WTC11 (cell line): ENCODE results near the gene CDIPT. TPM values are rescaled to one million over a fixed set of nuclear protein-coding genes. Genes with fewer than 3 reads are reported as not detected.

Experiments
- ATAC-seq: fragments of 200-7000 bp; cut with Tn5 transposase; 2 replicates; pipeline ENCODE4 v1.10.0; 2021; ENCODE audit warnings: mild to moderate bottlenecking, moderate library complexity
- CTCF ChIA-PET: fragments of 300-600 bp; sonication (Branson Sonifier 250); formaldehyde crosslinking; loops from one replicate; lab custom pipeline; 2021; ENCODE audit warnings: antibody characterized with exemption; lab: Charles Lee
- POLR2A ChIA-PET: fragments of 350-600 bp; sonication (Branson Sonifier 250); formaldehyde crosslinking; loops from one replicate; lab custom pipeline; 2021; ENCODE audit warnings: antibody characterized with exemption; lab: Charles Lee
- DNase-seq: peaks from one replicate; pipeline ENCODE4 v3.0.0; 2021; ENCODE audit warnings: low spot score
- H3K27ac Mint-ChIP-seq: 2 replicates; pipeline ENCODE4 v1.8.0; 2021; ENCODE audit warnings: mixed read lengths
- H3K27me3 Mint-ChIP-seq: 2 replicates; pipeline ENCODE4 v1.8.0; 2021; ENCODE audit warnings: low read depth, mild to moderate bottlenecking, moderate library complexity, mixed read lengths
- H3K36me3 Mint-ChIP-seq: 2 replicates; pipeline ENCODE4 v1.8.0; 2021; ENCODE audit warnings: mixed read lengths
- H3K4me1 Mint-ChIP-seq: 2 replicates; pipeline ENCODE4 v1.8.0; 2022; ENCODE audit warnings: mixed read lengths
- H3K4me3 Mint-ChIP-seq: 2 replicates; pipeline ENCODE4 v1.8.0; 2021; ENCODE audit warnings: mild to moderate bottlenecking, moderate library complexity, mixed read lengths
- H3K9me3 Mint-ChIP-seq: 2 replicates; pipeline ENCODE4 v1.8.0; 2021; ENCODE audit warnings: mixed read lengths
- ARID4B ChIP-seq: sonication (generic); formaldehyde crosslinking; IDR thresholded peaks from 2 replicates; pipeline ENCODE4 v1.8.0; 2023; ENCODE audit warnings: missing genetic modification reagents, mild to moderate bottlenecking, borderline replicate concordance
- CBFB ChIP-seq: sonication (generic); formaldehyde crosslinking; IDR thresholded peaks from 2 replicates; pipeline ENCODE4 v1.8.1; 2022; ENCODE audit warnings: mild to moderate bottlenecking, low read depth, missing genetic modification reagents
- ELF4 ChIP-seq: sonication (generic); formaldehyde crosslinking; IDR thresholded peaks from 2 replicates; pipeline ENCODE4 v1.8.1; 2022; ENCODE audit warnings: low read depth, mild to moderate bottlenecking, moderate library complexity, missing genetic modification reagents
- ERG ChIP-seq: fragments of 250-450 bp; sonication (Bioruptor Pico); IDR thresholded peaks from 2 replicates; pipeline ENCODE4 v1.8.0; 2021; ENCODE audit warnings: mild to moderate bottlenecking
- ESRRA ChIP-seq: sonication (generic); formaldehyde crosslinking; IDR thresholded peaks from 2 replicates; pipeline ENCODE4 v1.8.1; 2022; ENCODE audit warnings: mild to moderate bottlenecking, missing genetic modification reagents, borderline replicate concordance
- GABPB1 ChIP-seq: sonication (generic); formaldehyde crosslinking; IDR thresholded peaks from 2 replicates; pipeline ENCODE4 v1.8.1; 2023; ENCODE audit warnings: mild to moderate bottlenecking, missing genetic modification reagents
- KAT7 ChIP-seq: sonication (generic); formaldehyde crosslinking; IDR thresholded peaks from 2 replicates; pipeline ENCODE4 v1.8.1; 2023; ENCODE audit warnings: missing genetic modification reagents, mild to moderate bottlenecking, borderline replicate concordance
- MYBL2 ChIP-seq: sonication (generic); formaldehyde crosslinking; IDR thresholded peaks from 2 replicates; pipeline ENCODE4 v1.8.1; 2023; ENCODE audit warnings: mild to moderate bottlenecking, moderate library complexity, missing genetic modification reagents
- NR2C2 ChIP-seq: sonication (generic); formaldehyde crosslinking; IDR thresholded peaks from 2 replicates; pipeline ENCODE4 v1.8.0; 2022; ENCODE audit warnings: mild to moderate bottlenecking, missing genetic modification reagents
- NR3C1 ChIP-seq: sonication (generic); formaldehyde crosslinking; conservative IDR thresholded peaks from 2 replicates; pipeline ENCODE4 v1.8.1; 2023; ENCODE audit warnings: low read depth, mild to moderate bottlenecking, missing genetic modification reagents
- STAT6 ChIP-seq: sonication (generic); formaldehyde crosslinking; conservative IDR thresholded peaks from 2 replicates; pipeline ENCODE4 v1.8.1; 2023; ENCODE audit warnings: mild to moderate bottlenecking, low read depth, missing genetic modification reagents, moderate library complexity
- TEAD4 ChIP-seq: sonication (generic); formaldehyde crosslinking; IDR thresholded peaks from 2 replicates; pipeline ENCODE4 v1.8.0; 2022; ENCODE audit warnings: mild to moderate bottlenecking, missing genetic modification reagents
- USF2 ChIP-seq: sonication (generic); formaldehyde crosslinking; IDR thresholded peaks from 2 replicates; pipeline ENCODE4 v1.8.1; 2023; ENCODE audit warnings: mild to moderate bottlenecking, missing genetic modification reagents, moderate library complexity
- ZMAT4 ChIP-seq: fragments of 250-450 bp; sonication (Bioruptor Pico); IDR thresholded peaks from 2 replicates; pipeline ENCODE4 v1.9.0; 2021; ENCODE audit warnings: mild to moderate bottlenecking
- ZNF317 ChIP-seq: sonication (generic); formaldehyde crosslinking; IDR thresholded peaks from 2 replicates; pipeline ENCODE4 v1.8.1; 2023; ENCODE audit warnings: low read depth, mild to moderate bottlenecking, moderate library complexity, missing genetic modification reagents, borderline replicate concordance
- total RNA-seq: library from RNA; stranded (reverse); gene quantifications from 3 replicates; pipeline ENCODE4 v1.2.3, GENCODE V29; 2021
- TF ChIP-seq, protein P1 (sequence below): sonication (generic); formaldehyde crosslinking; IDR thresholded peaks from 2 replicates; pipeline ENCODE4 v1.8.1; 2023; ENCODE audit warnings: mild to moderate bottlenecking, missing genetic modification reagents
- TF ChIP-seq, protein P2 (sequence below): sonication (generic); formaldehyde crosslinking; IDR thresholded peaks from 2 replicates; pipeline ENCODE4 v1.8.1; 2022; ENCODE audit warnings: low read depth, mild to moderate bottlenecking, moderate library complexity, missing genetic modification reagents, borderline replicate concordance

CDIPT gene
- total RNA-seq, 1 experiment from 2014 or later: 71.7 TPM

GRCh38 chr16:29894352-29894751, 31.3 kb upstream of the CDIPT start (continued):
- TF ChIP-seq ARID4B (CRISPR knock-in tag) (no peak), STAT6 (CRISPR knock-in tag) (no peak), NR3C1 (CRISPR knock-in tag) (no peak), ERG (CRISPR knock-in tag) (no peak)
- TF ChIP-seq, protein P1, sequence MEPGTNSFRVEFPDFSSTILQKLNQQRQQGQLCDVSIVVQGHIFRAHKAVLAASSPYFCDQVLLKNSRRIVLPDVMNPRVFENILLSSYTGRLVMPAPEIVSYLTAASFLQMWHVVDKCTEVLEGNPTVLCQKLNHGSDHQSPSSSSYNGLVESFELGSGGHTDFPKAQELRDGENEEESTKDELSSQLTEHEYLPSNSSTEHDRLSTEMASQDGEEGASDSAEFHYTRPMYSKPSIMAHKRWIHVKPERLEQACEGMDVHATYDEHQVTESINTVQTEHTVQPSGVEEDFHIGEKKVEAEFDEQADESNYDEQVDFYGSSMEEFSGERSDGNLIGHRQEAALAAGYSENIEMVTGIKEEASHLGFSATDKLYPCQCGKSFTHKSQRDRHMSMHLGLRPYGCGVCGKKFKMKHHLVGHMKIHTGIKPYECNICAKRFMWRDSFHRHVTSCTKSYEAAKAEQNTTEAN: no peak

GRCh38 chr16:29893553-29893952, 30.5 kb upstream of the CDIPT start:
- Mint-ChIP-seq H3K36me3 (peaks cover 11% of the 10 kb centered on the region; the same call in 1 of the 2 replicates), H3K27me3 (no peaks in the 10 kb centered on the region), H3K4me1 (peaks cover 26% of the 10 kb centered on the region), H3K27ac (no peak overlapping the region), H3K9me3 (no peaks in the 10 kb centered on the region), H3K4me3 (no peak overlapping the region)
- ATAC-seq: no peak
- CTCF ChIA-PET: interaction anchor here (0.6 kb wide), 1 partner anchor 45 kb away, joined by 5 read pairs; no protein-coding TSS in a partner anchor
- POLR2A ChIA-PET: no interaction called here
- DNase-seq: no peak
- TF ChIP-seq NR2C2 (no peak), MYBL2 (CRISPR knock-in tag) (no peak), USF2 (no peak), TEAD4 (CRISPR knock-in tag) (no peak), ESRRA (CRISPR knock-in tag) (no peak), ELF4 (CRISPR knock-in tag) (no peak), CBFB (CRISPR knock-in tag) (no peak), GABPB1 (CRISPR knock-in tag) (no peak), ZMAT4 (CRISPR knock-in tag) (no peak), KAT7 (CRISPR knock-in tag) (no peak), ARID4B (CRISPR knock-in tag) (no peak), ZNF317 (CRISPR knock-in tag) (no peak)
- TF ChIP-seq, protein P2, sequence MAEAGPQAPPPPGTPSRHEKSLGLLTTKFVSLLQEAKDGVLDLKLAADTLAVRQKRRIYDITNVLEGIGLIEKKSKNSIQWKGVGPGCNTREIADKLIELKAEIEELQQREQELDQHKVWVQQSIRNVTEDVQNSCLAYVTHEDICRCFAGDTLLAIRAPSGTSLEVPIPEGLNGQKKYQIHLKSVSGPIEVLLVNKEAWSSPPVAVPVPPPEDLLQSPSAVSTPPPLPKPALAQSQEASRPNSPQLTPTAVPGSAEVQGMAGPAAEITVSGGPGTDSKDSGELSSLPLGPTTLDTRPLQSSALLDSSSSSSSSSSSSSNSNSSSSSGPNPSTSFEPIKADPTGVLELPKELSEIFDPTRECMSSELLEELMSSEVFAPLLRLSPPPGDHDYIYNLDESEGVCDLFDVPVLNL (CRISPR knock-in tag): no peak
